ENCODE results near the gene NBAS.

DNA sequence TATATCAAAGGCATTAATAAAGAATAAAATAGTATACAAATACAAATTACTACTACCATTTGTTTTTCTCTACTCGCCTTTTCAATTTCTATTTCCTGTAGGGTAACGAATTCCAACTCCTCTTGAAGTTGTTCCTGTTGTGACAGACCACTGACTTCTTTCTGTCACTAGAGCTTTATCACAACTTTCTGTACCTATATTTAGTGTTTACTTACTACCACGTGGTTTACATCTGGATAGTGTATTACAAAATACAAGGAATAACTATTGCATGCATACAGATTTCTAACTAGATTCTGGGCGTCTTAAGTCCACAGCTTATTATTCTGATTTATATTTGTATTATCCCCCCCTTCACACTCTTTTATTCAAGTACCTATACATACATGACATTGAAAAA, 22.3 kb downstream of the NBAS start:
- no peak for TF ChIP-seq POLR2A (IDR thresholded peaks at IDR 0.05)
- TF ChIP-seq, protein P1, sequence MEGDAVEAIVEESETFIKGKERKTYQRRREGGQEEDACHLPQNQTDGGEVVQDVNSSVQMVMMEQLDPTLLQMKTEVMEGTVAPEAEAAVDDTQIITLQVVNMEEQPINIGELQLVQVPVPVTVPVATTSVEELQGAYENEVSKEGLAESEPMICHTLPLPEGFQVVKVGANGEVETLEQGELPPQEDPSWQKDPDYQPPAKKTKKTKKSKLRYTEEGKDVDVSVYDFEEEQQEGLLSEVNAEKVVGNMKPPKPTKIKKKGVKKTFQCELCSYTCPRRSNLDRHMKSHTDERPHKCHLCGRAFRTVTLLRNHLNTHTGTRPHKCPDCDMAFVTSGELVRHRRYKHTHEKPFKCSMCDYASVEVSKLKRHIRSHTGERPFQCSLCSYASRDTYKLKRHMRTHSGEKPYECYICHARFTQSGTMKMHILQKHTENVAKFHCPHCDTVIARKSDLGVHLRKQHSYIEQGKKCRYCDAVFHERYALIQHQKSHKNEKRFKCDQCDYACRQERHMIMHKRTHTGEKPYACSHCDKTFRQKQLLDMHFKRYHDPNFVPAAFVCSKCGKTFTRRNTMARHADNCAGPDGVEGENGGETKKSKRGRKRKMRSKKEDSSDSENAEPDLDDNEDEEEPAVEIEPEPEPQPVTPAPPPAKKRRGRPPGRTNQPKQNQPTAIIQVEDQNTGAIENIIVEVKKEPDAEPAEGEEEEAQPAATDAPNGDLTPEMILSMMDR (IDR thresholded peaks at IDR 0.05) = no peak

Measured in esophagus squamous epithelium (tissue), 4 donors.